ENCODE results near the gene ADNP. TPM values are rescaled to one million over a fixed set of nuclear protein-coding genes. Genes with fewer than 3 reads are reported as not detected.
A peak's percentile ranks its signal among the peaks of the same experiment; 100 is the strongest.

ADNP gene
- total and polyA plus RNA-seq, 10 of the 15 experiments (the other 5 are each of a cell fraction or from before 2014, with no cell fraction given), result 23.0 to 74.4 (median 34.9) TPM

GRCh38 chr20:50929299-50930138 lies 1.7 kb downstream of the ADNP start:
- FAIRE-seq (peak; percentile 86), ATAC-seq (peak; percentile 83), DNase-seq (ENCODE audit: low read depth, low spot score) (peak; percentile 88)
- peaks cover 0 to 21% of the 10 kb centered on the region in 2 experiments; a peak in 3 of 4 replicates for H3K36me3 ChIP-seq (ENCODE audit: control insufficient read depth in 2 of 2, insufficient read depth in 2 of 2, low read length in 1 of 2)
- H3K9me3 ChIP-seq (replicated peaks; ENCODE audit: control insufficient read depth, insufficient read depth, low read length), result no peaks in the 10 kb centered on the region
- peaks cover 61% of the 10 kb centered on the region for H3K79me2 ChIP-seq (ENCODE audit: control insufficient read depth, insufficient read depth, low read length)
- SMC1A ChIA-PET (ENCODE audit: uncharacterized antibody, unreplicated experiment), result interaction anchor here (0.7 to 8.2 kb wide), 21 partner anchors 9 to 136 kb away, joined by 3 to 90 read pairs (median 6); partner anchors contain the start of genes BCAS4, DPM1 and MOCS3
- no peak overlapping the region for H2AFZ ChIP-seq (ENCODE audit: control insufficient read depth, low read depth, low read length)
- H3K27ac ChIP-seq (ENCODE audit: control insufficient read depth, insufficient read depth), result peak overlapping the region; percentile 70
- in situ Hi-C loops (cut with MboI), result no loop called here
- no peaks in the 10 kb centered on the region for H4K20me1 ChIP-seq (ENCODE audit: control insufficient read depth, insufficient read depth)
- POLR2A ChIA-PET, result interaction anchor here (0.9 to 6.0 kb wide), 16 partner anchors 9 to 139 kb away, joined by 3 to 67 read pairs (median 6); partner anchors contain the start of gene BCAS4
- peak overlapping the region; percentile 70 for H3K9ac ChIP-seq (ENCODE audit: control insufficient read depth, insufficient read depth, low read length)
- peaks cover 5% of the 10 kb centered on the region; the same call in 1 of the 2 replicates for H3K4me1 ChIP-seq (ENCODE audit: control insufficient read depth, insufficient read depth, low read length)
- H3K27me3 ChIP-seq (replicated peaks in 1 of 2; ENCODE audit: control insufficient read depth in 2 of 2, insufficient read depth in 2 of 2, low read length in 1 of 2), result no peaks in the 10 kb centered on the region
- CTCF ChIA-PET, result interaction anchor here (0.6 to 13.0 kb wide), 35 partner anchors 10 to 1628 kb away, joined by 3 to 336 read pairs (median 4); partner anchors contain the start of genes BCAS4, DPM1 and MOCS3
- intact Hi-C loops (cut with micrococcal nuclease; ENCODE audit: unreplicated experiment), result loop anchor here (1.0 kb wide), 1 partner anchor 135 kb away; no protein-coding TSS in a partner anchor
- peak overlapping the region; percentile 80 for H3K4me2 ChIP-seq (ENCODE audit: control insufficient read depth, insufficient read depth)
- BruUV-seq (replicated peaks), result no TSS peak
- RAD21 ChIA-PET (ENCODE audit: unreplicated experiment), result interaction anchor here (0.6 to 7.6 kb wide), 19 partner anchors 10 to 728 kb away, joined by 3 to 125 read pairs (median 6); partner anchors contain the start of genes BCAS4, DPM1 and MOCS3
- H3K4me3 ChIP-seq, result peak overlapping the region; percentile 94
- 1% methylated on average over 13 of the region's 13 CpGs for WGBS (ENCODE audit: insufficient coverage, insufficient replicate concordance, low lambda C conversion rate, missing lambda C conversion rate)
- peak in 1 of 2 experiments; percentile 60; a peak in 2 of 4 replicates for TF ChIP-seq ETV6 (conservative IDR thresholded peaks at IDR 0.05 in 1 of 2, IDR thresholded peaks at IDR 0.05 in 1 of 2; ENCODE audit: borderline replicate concordance in 1 of 2, low read depth in 1 of 2)
- TF ChIP-seq MLLT1 (IDR thresholded peaks at IDR 0.05), result peak; percentile 67
- 0 out of 2 replicates have a peak, but pooled peaks have one; percentile 11 for TF ChIP-seq SREBF1 (IDR thresholded peaks at IDR 0.05; ENCODE audit: low read length)
- no peak for TF ChIP-seq NKRF (conservative IDR thresholded peaks at IDR 0.05)
- TF ChIP-seq FOS (IDR thresholded peaks at IDR 0.05; ENCODE audit: borderline replicate concordance, extremely low read depth, insufficient read length), result no peak
- TF ChIP-seq HDAC6 (IDR thresholded peaks at IDR 0.05; ENCODE audit: unreplicated experiment), result no peak
- no peak; the same call in 1 of the 2 replicates for TF ChIP-seq SMAD5 (IDR thresholded peaks at IDR 0.05; ENCODE audit: low read depth)
- no peak for TF ChIP-seq NFYB (IDR thresholded peaks at IDR 0.05; ENCODE audit: insufficient read depth, low read depth, low read length)
- TF ChIP-seq, protein P1, sequence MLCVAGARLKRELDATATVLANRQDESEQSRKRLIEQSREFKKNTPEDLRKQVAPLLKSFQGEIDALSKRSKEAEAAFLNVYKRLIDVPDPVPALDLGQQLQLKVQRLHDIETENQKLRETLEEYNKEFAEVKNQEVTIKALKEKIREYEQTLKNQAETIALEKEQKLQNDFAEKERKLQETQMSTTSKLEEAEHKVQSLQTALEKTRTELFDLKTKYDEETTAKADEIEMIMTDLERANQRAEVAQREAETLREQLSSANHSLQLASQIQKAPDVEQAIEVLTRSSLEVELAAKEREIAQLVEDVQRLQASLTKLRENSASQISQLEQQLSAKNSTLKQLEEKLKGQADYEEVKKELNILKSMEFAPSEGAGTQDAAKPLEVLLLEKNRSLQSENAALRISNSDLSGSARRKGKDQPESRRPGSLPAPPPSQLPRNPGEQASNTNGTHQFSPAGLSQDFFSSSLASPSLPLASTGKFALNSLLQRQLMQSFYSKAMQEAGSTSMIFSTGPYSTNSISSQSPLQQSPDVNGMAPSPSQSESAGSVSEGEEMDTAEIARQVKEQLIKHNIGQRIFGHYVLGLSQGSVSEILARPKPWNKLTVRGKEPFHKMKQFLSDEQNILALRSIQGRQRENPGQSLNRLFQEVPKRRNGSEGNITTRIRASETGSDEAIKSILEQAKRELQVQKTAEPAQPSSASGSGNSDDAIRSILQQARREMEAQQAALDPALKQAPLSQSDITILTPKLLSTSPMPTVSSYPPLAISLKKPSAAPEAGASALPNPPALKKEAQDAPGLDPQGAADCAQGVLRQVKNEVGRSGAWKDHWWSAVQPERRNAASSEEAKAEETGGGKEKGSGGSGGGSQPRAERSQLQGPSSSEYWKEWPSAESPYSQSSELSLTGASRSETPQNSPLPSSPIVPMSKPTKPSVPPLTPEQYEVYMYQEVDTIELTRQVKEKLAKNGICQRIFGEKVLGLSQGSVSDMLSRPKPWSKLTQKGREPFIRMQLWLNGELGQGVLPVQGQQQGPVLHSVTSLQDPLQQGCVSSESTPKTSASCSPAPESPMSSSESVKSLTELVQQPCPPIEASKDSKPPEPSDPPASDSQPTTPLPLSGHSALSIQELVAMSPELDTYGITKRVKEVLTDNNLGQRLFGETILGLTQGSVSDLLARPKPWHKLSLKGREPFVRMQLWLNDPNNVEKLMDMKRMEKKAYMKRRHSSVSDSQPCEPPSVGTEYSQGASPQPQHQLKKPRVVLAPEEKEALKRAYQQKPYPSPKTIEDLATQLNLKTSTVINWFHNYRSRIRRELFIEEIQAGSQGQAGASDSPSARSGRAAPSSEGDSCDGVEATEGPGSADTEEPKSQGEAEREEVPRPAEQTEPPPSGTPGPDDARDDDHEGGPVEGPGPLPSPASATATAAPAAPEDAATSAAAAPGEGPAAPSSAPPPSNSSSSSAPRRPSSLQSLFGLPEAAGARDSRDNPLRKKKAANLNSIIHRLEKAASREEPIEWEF (IDR thresholded peaks at IDR 0.05; ENCODE audit: insufficient replicate concordance, low read depth, low read length), result no peak
- TF ChIP-seq, protein P2, sequence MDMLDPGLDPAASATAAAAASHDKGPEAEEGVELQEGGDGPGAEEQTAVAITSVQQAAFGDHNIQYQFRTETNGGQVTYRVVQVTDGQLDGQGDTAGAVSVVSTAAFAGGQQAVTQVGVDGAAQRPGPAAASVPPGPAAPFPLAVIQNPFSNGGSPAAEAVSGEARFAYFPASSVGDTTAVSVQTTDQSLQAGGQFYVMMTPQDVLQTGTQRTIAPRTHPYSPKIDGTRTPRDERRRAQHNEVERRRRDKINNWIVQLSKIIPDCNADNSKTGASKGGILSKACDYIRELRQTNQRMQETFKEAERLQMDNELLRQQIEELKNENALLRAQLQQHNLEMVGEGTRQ (IDR thresholded peaks at IDR 0.05; ENCODE audit: borderline replicate concordance, low read depth, low read length), result no peak
- peak; percentile 93 for TF ChIP-seq NBN (IDR thresholded peaks at IDR 0.05)

Measured in GM12878 (cell line).